Nucleus accumbens (tissue), 56 donors: ENCODE results near the gene ARPP21.

Experiments used
- DNase-seq, 56 donors: peaks; one replicate each; lab custom pipeline; 2025; lab: John Stamatoyannopoulos, UW

The ARPP21 gene

GRCh38 chr3:35641331-35641730 is 2.0 kb downstream of the ARPP21 start:
- DNase-seq, result no peak

GRCh38 chr3:35641920-35642527 is 2.7 kb downstream of the ARPP21 start:
- DNase-seq, result peak in 6 of 56 donors; percentile 3 to 52 (median 16)

GRCh38 chr3:35643495-35643894 is 4.2 kb downstream of the ARPP21 start:
- no peak for DNase-seq

- DNase-seq, result no peak
Measured at GRCh38 chr3:35644451-35644850, 5.1 kb downstream of the ARPP21 start.

- DNase-seq, result no peak
Measured at GRCh38 chr3:35645189-35645588, 5.9 kb downstream of the ARPP21 start.

- no peak for DNase-seq
Measured at GRCh38 chr3:35646081-35646480, 6.8 kb downstream of the ARPP21 start.

- DNase-seq, result no peak
Measured at GRCh38 chr3:35647461-35647860, 8.1 kb downstream of the ARPP21 start.

GRCh38 chr3:35648347-35648746 is 9.0 kb downstream of the ARPP21 start:
- peak in 3 of 56 donors; percentile 3 to 59 (median 34) for DNase-seq

- no peak for DNase-seq
Measured at GRCh38 chr3:35649405-35649804, 10.1 kb downstream of the ARPP21 start.

- DNase-seq, result no peak
Measured at GRCh38 chr3:35651426-35651825, 12.1 kb downstream of the ARPP21 start.

GRCh38 chr3:35651851-35652250 is 12.5 kb downstream of the ARPP21 start:
- no peak for DNase-seq

- DNase-seq, result no peak
Measured at GRCh38 chr3:35653347-35653746, 14.0 kb downstream of the ARPP21 start.

- DNase-seq, result no peak
Measured at GRCh38 chr3:35654476-35654875, 15.2 kb downstream of the ARPP21 start.

- DNase-seq, result no peak
Measured at GRCh38 chr3:35658686-35659085, 19.4 kb downstream of the ARPP21 start.

GRCh38 chr3:35659768-35660167 is 20.4 kb downstream of the ARPP21 start:
- peak in 4 of 56 donors; percentile 25 to 40 (median 32) for DNase-seq

- peak in 31 of 56 donors; percentile 18 to 81 (median 55) for DNase-seq
Measured at GRCh38 chr3:35663471-35663870, 24.1 kb downstream of the ARPP21 start.

GRCh38 chr3:35664460-35664919 is 25.2 kb downstream of the ARPP21 start:
- DNase-seq, result peak in 55 of 56 donors; percentile 32 to 90 (median 80)

GRCh38 chr3:35665390-35666055 is 26.2 kb downstream of the ARPP21 start:
- no peak for DNase-seq

GRCh38 chr3:35666888-35667287 is 27.6 kb downstream of the ARPP21 start:
- no peak for DNase-seq

- DNase-seq, result peak in 5 of 56 donors; percentile 23 to 50 (median 27)
Measured at GRCh38 chr3:35670408-35670965, 31.2 kb downstream of the ARPP21 start.

GRCh38 chr3:35671483-35671882 is 32.2 kb downstream of the ARPP21 start:
- DNase-seq, result no peak

- DNase-seq, result no peak
Measured at GRCh38 chr3:35673017-35673416, 33.7 kb downstream of the ARPP21 start.
